Left lung (tissue), 10 donors: Measurements from ENCODE around the gene GALNT13. TPM values are rescaled to one million over a fixed set of nuclear protein-coding genes. Genes with fewer than 3 reads are reported as not detected.

Experiments used
- ATAC-seq: fragments of 200-7000 bp; cut with Tn5 transposase; one replicate; pipeline ENCODE4 v1.9.1; 2020; ENCODE audit warnings: moderate library complexity
- DNase-seq, 4 donors: peaks; one replicate each; pipeline ENCODE4 v3.0.0-alpha.2; 2013 to 2020
- H3K27ac ChIP-seq, 2 donors: fragments of 200-600 bp; sonication (generic) in 1 of 2; one replicate each; pipeline versions ENCODE4 v1.5.0 to v1.8.0; 2020 to 2021
- H3K27me3 ChIP-seq, 2 donors: fragments of 200-600 bp; sonication (generic) in 1 of 2; one replicate each; pipeline versions ENCODE4 v1.5.0 to v1.8.0; 2020 to 2021
- H3K36me3 ChIP-seq, 2 donors: fragments of 200-600 bp; sonication (generic) in 1 of 2; one replicate each; pipeline versions ENCODE4 v1.5.0 to v1.8.0; 2020 to 2021
- H3K4me1 ChIP-seq, 2 donors: fragments of 200-600 bp; one replicate each; pipeline ENCODE4 v1.8.0; 2021
- H3K4me3 ChIP-seq, 2 donors: fragments of 200-600 bp; sonication (generic) in 1 of 2; one replicate each; pipeline versions ENCODE4 v1.5.0 to v1.8.0; 2020 to 2021; ENCODE audit warnings: mild to moderate bottlenecking in 1 of 2
- H3K9me3 ChIP-seq, 2 donors: fragments of 200-600 bp; sonication (generic) in 1 of 2; one replicate each; pipeline versions ENCODE4 v1.5.0 to v1.8.0; 2020 to 2021
- CTCF ChIP-seq, 2 donors: fragments of 200-600 bp; sonication (generic) in 1 of 2; IDR thresholded peaks; one replicate each; pipeline versions ENCODE4 v1.5.0 to v1.8.0; 2021; ENCODE audit warnings: antibody characterized with exemption in 2 of 2
- intact Hi-C, 2 donors: fragments of 100-400 bp; cut with DNase I; formaldehyde crosslinking; loops; one replicate each; pipeline versions ENCODE4 v1.11.2 to v1.14.2; 2022
- polyA plus RNA-seq, 6 donors: library from polyadenylated mRNA; unstranded; fragments of 120-200 nt; gene quantifications; one replicate each; pipeline ENCODE4 v1.2.1, GENCODE V29; 2013; ENCODE audit not compliant: insufficient read length in 6 of 6
- total RNA-seq, 2 donors: library from RNA; stranded (reverse); fragmentation: NEBNext Ultra II Directional; extraction: Animal tissue kit (Norgen Biotek cat#: 25700); gene quantifications; one replicate each; pipeline ENCODE4 v1.2.1, GENCODE V29; 2021
- donor health status: DM: no; HTN: yes; CAD: no.
- donor health status: DM: no; HTN: no; CAD: no.

The GALNT13 gene
- total and polyA plus RNA-seq, 8 donors = 1.1 to 26.4 (median 5.9) TPM

GRCh38 chr2:154427453-154427852 lies 555.7 kb downstream of the GALNT13 start:
- Histone ChIP-seq H3K27me3 (no peaks in the 10 kb centered on the region), H3K4me3 (no peak overlapping the region), H3K27ac (no peak overlapping the region), H3K4me1 (no peaks in the 10 kb centered on the region), H3K36me3 (no peaks in the 10 kb centered on the region), H3K9me3 (no peaks in the 10 kb centered on the region)
- ATAC-seq = no peak
- intact Hi-C loops = no loop called here
- TF ChIP-seq CTCF (IDR thresholded peaks at IDR 0.05) = no peak
- DNase-seq = no peak

- Histone ChIP-seq H3K4me1 (no peaks in the 10 kb centered on the region), H3K27me3 (no peaks in the 10 kb centered on the region), H3K27ac (no peak overlapping the region), H3K36me3 (no peaks in the 10 kb centered on the region), H3K4me3 (no peak overlapping the region), H3K9me3 (no peaks in the 10 kb centered on the region)
- TF ChIP-seq CTCF (IDR thresholded peaks at IDR 0.05) = no peak
- ATAC-seq = no peak
- intact Hi-C loops = no loop called here
- DNase-seq = no peak
These were observed 556.3 kb downstream of the GALNT13 start for GRCh38 chr2:154428022-154428421.

GRCh38 chr2:154433010-154433409 lies 561.3 kb downstream of the GALNT13 start:
- Histone ChIP-seq H3K4me1 (no peaks in the 10 kb centered on the region), H3K27ac (no peak overlapping the region), H3K36me3 (no peaks in the 10 kb centered on the region), H3K27me3 (no peaks in the 10 kb centered on the region), H3K4me3 (no peak overlapping the region), H3K9me3 (no peaks in the 10 kb centered on the region)
- no peak for TF ChIP-seq CTCF (IDR thresholded peaks at IDR 0.05)
- DNase-seq = no peak
- ATAC-seq = no peak
- intact Hi-C loops = no loop called here

- ATAC-seq = no peak
- intact Hi-C loops = no loop called here
- no peak overlapping the region for H3K27ac ChIP-seq
These were observed 565.4 kb downstream of the GALNT13 start for GRCh38 chr2:154437104-154437503.

DNA sequence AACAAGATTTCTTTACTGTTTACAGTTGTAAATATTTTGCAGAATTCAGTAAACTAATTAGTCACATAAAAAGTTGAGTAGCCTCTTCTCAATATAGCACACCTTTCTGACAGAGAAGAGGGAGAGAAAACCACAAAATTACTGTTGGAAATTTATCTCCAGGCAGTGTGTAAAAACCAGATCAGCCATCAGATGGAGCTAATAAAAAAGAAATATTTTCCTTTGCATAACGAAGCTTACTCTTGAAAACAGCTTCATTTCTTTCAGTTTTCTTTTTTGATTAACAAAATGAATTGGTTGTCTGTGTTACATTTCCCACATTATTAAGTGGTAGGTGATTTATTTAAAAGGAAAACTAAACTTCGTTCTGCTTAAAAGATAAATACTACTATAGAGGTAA lies 567.4 kb downstream of the GALNT13 start:
- no peaks in the 10 kb centered on the region for H3K4me1 ChIP-seq
- no peaks in the 10 kb centered on the region for H3K27me3 ChIP-seq
- no peak for DNase-seq
- no peak overlapping the region for H3K27ac ChIP-seq
- peak in 1 of 2 donors; percentile 22 for TF ChIP-seq CTCF (IDR thresholded peaks at IDR 0.05)
- no peak for ATAC-seq
- intact Hi-C loops = no loop called here
- H3K4me3 ChIP-seq = no peak overlapping the region
- no peaks in the 10 kb centered on the region for H3K9me3 ChIP-seq
- no peaks in the 10 kb centered on the region for H3K36me3 ChIP-seq

More at GRCh38 chr2:154437104-154437503, 565.4 kb downstream of the GALNT13 start:
- H3K4me1 ChIP-seq = no peaks in the 10 kb centered on the region
- no peaks in the 10 kb centered on the region for H3K27me3 ChIP-seq
- no peaks in the 10 kb centered on the region for H3K9me3 ChIP-seq
- no peak overlapping the region for H3K4me3 ChIP-seq
- no peak for TF ChIP-seq CTCF (IDR thresholded peaks at IDR 0.05)
- no peaks in the 10 kb centered on the region for H3K36me3 ChIP-seq
- no peak for DNase-seq
